ENCODE measurements around the gene CRACR2A.

The CRACR2A gene

GRCh38 chr12:3658327-3659163, 94.4 kb downstream of the CRACR2A start:
- Histone ChIP-seq H3K27me3 (ENCODE audit: insufficient read depth, low read length) (no peaks in the 10 kb centered on the region), H3K36me3 (ENCODE audit: insufficient read depth, low read length) (no peaks in the 10 kb centered on the region), H3K9me3 (ENCODE audit: low read length) (no peaks in the 10 kb centered on the region), H3K4me3 (ENCODE audit: low read length) (no peak overlapping the region), H2AFZ (ENCODE audit: low read depth, low read length) (no peak overlapping the region), H3K4me1 (ENCODE audit: insufficient read depth, low read length) (peaks cover 12% of the 10 kb centered on the region)

GRCh38 chr12:3656946-3657622, 95.8 kb downstream of the CRACR2A start:
- H3K4me1 ChIP-seq (ENCODE audit: insufficient read depth, low read length), result peaks cover 2% of the 10 kb centered on the region
- H3K27me3 ChIP-seq (ENCODE audit: insufficient read depth, low read length), result no peaks in the 10 kb centered on the region
- H3K36me3 ChIP-seq (ENCODE audit: insufficient read depth, low read length), result no peaks in the 10 kb centered on the region
- H3K4me3 ChIP-seq (ENCODE audit: low read length), result no peak overlapping the region
- no peaks in the 10 kb centered on the region for H3K9me3 ChIP-seq (ENCODE audit: low read length)
- no peak overlapping the region for H2AFZ ChIP-seq (ENCODE audit: low read depth, low read length)

DNA sequence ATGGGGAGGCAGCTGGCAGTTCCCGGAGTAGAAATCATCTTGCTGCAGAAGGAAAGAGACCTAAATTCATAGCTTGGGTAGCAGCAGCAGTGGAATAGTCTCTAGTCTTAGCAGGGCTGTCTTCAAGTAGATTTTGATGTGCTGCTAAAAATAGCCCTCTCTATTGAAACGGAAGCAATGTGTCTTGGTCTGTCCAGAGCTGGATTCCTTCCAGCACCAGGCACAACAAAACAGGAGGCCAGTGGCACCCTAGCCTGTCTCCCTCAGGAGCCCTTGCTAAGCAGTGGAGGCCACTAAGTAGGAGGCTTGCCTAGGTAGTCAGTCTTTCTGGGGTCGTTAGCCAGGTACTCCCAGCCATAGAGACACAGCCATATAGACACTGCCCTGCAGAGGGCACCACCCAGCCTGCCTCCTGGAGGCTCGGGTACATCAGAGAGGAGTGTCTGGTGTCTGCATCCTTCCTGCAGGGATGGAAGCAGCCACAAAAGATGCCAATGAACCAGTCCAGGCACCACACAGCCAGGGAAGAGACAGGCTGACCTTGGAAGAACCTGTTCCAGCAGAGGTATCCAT, 97.5 kb downstream of the CRACR2A start:
- Histone ChIP-seq H3K9me3 (ENCODE audit: low read length) (no peaks in the 10 kb centered on the region), H3K4me3 (ENCODE audit: low read length) (no peak overlapping the region), H3K27me3 (ENCODE audit: insufficient read depth, low read length) (no peaks in the 10 kb centered on the region), H2AFZ (ENCODE audit: low read depth, low read length) (no peak overlapping the region), H3K4me1 (ENCODE audit: insufficient read depth, low read length) (no peaks in the 10 kb centered on the region), H3K36me3 (ENCODE audit: insufficient read depth, low read length) (no peaks in the 10 kb centered on the region)

DNA sequence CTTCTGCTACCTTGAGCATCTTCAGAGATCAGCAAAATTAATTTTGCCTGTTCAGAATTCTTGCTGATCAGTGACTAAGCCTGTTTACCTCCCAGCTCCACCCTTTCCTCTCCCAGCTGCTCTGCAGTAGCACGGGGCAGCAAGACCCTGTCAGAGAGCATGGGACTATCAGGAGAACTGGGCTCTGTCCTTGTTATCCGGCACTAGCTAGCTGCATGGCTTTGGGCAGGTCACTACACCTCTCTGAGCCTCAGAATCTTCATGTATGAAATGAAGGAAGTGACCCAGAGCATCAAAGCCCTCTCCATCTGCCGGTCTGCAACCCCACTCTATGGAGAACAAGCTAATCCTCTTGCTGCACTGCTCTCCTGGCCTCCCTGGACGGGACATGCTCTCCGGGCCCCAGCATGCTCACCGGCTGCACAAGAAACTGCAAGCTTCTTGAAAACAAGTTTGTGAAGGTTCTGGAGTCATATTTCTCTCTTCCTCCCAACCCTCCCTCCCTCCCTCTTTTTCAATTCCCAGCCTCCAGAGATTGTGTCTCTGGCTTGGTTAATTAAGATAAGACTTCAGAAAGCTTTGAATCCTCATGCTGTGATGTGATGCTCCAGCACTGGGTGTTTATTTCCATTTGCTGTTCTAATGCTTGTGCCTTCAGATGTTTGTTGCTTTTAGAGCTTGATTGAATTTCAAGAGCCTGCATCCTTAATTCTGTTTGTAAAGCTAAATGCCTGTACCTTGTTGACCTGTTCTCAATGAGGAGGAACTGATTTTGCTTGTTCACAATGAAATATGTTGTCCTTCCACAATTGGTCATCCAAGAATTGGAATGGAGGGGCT, 101.1 kb downstream of the CRACR2A start:
- Histone ChIP-seq H3K36me3 (ENCODE audit: insufficient read depth, low read length) (no peaks in the 10 kb centered on the region), H3K4me1 (ENCODE audit: insufficient read depth, low read length) (peaks cover 9% of the 10 kb centered on the region)

GRCh38 chr12:3647504-3647903, 105.4 kb downstream of the CRACR2A start:
- no peaks in the 10 kb centered on the region for H3K36me3 ChIP-seq (ENCODE audit: insufficient read depth, low read length)
- H2AFZ ChIP-seq (ENCODE audit: low read depth, low read length), result no peak overlapping the region
- H3K27me3 ChIP-seq (ENCODE audit: insufficient read depth, low read length), result no peaks in the 10 kb centered on the region
- H3K4me3 ChIP-seq (ENCODE audit: low read length), result no peak overlapping the region
- peaks cover 15% of the 10 kb centered on the region for H3K4me1 ChIP-seq (ENCODE audit: insufficient read depth, low read length)
- H3K9me3 ChIP-seq (ENCODE audit: low read length), result no peaks in the 10 kb centered on the region

More for the DNA sequence above, 101.1 kb downstream of the CRACR2A start:
- Histone ChIP-seq H2AFZ (ENCODE audit: low read depth, low read length) (no peak overlapping the region), H3K27me3 (ENCODE audit: insufficient read depth, low read length) (no peaks in the 10 kb centered on the region), H3K4me3 (ENCODE audit: low read length) (no peak overlapping the region), H3K9me3 (ENCODE audit: low read length) (no peaks in the 10 kb centered on the region)

- Histone ChIP-seq H3K9me3 (ENCODE audit: low read length) (no peaks in the 10 kb centered on the region), H2AFZ (ENCODE audit: low read depth, low read length) (no peak overlapping the region), H3K4me3 (ENCODE audit: low read length) (no peak overlapping the region), H3K27me3 (ENCODE audit: insufficient read depth, low read length) (no peaks in the 10 kb centered on the region), H3K4me1 (ENCODE audit: insufficient read depth, low read length) (peaks cover 15% of the 10 kb centered on the region), H3K36me3 (ENCODE audit: insufficient read depth, low read length) (no peaks in the 10 kb centered on the region)
These were observed 106.2 kb downstream of the CRACR2A start for GRCh38 chr12:3646561-3647241.

DNA sequence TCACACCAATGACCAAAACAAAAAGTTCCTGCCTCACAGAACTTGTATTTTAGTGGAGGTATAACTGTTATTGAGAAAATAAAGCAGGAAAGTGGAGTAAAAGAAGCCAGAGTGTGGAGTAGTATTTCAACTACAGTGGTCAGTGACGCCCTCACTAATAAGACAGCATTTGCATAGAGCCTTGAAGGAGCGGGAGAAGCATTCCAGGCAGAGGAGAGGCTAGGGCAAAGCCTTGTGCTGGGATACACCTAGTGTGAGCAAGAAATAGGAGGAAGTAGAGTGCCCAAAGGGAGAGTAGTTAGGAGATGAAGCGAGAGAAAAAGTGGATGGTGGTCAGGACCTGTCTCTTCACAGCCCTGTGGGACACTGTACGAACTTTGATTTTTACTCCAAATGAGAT, 107.8 kb downstream of the CRACR2A start:
- Histone ChIP-seq H3K27me3 (ENCODE audit: insufficient read depth, low read length) (no peaks in the 10 kb centered on the region), H3K9me3 (ENCODE audit: low read length) (no peaks in the 10 kb centered on the region), H3K4me1 (ENCODE audit: insufficient read depth, low read length) (peaks cover 15% of the 10 kb centered on the region), H3K4me3 (ENCODE audit: low read length) (no peak overlapping the region), H3K36me3 (ENCODE audit: insufficient read depth, low read length) (no peaks in the 10 kb centered on the region), H2AFZ (ENCODE audit: low read depth, low read length) (no peak overlapping the region)

- no peaks in the 10 kb centered on the region for H3K36me3 ChIP-seq (ENCODE audit: insufficient read depth, low read length)
- H3K4me1 ChIP-seq (ENCODE audit: insufficient read depth, low read length), result peaks cover 15% of the 10 kb centered on the region
- H2AFZ ChIP-seq (ENCODE audit: low read depth, low read length), result no peak overlapping the region
- H3K27me3 ChIP-seq (ENCODE audit: insufficient read depth, low read length), result no peaks in the 10 kb centered on the region
- no peaks in the 10 kb centered on the region for H3K9me3 ChIP-seq (ENCODE audit: low read length)
- H3K4me3 ChIP-seq (ENCODE audit: low read length), result no peak overlapping the region
These were observed 108.8 kb downstream of the CRACR2A start for GRCh38 chr12:3644104-3644503.

- Histone ChIP-seq H3K36me3 (ENCODE audit: insufficient read depth, low read length) (no peaks in the 10 kb centered on the region), H3K4me1 (ENCODE audit: insufficient read depth, low read length) (peaks cover 3% of the 10 kb centered on the region), H2AFZ (ENCODE audit: low read depth, low read length) (no peak overlapping the region), H3K27me3 (ENCODE audit: insufficient read depth, low read length) (no peaks in the 10 kb centered on the region), H3K9me3 (ENCODE audit: low read length) (no peaks in the 10 kb centered on the region), H3K4me3 (ENCODE audit: low read length) (no peak overlapping the region)
These were observed 111.4 kb downstream of the CRACR2A start for GRCh38 chr12:3641428-3642018.

- H3K4me3 ChIP-seq (ENCODE audit: low read length), result no peak overlapping the region
- H2AFZ ChIP-seq (ENCODE audit: low read depth, low read length), result no peak overlapping the region
- no peaks in the 10 kb centered on the region for H3K36me3 ChIP-seq (ENCODE audit: insufficient read depth, low read length)
- no peaks in the 10 kb centered on the region for H3K9me3 ChIP-seq (ENCODE audit: low read length)
- no peaks in the 10 kb centered on the region for H3K27me3 ChIP-seq (ENCODE audit: insufficient read depth, low read length)
- no peaks in the 10 kb centered on the region for H3K4me1 ChIP-seq (ENCODE audit: insufficient read depth, low read length)
These were observed 116.6 kb downstream of the CRACR2A start for GRCh38 chr12:3636328-3636727.

DNA sequence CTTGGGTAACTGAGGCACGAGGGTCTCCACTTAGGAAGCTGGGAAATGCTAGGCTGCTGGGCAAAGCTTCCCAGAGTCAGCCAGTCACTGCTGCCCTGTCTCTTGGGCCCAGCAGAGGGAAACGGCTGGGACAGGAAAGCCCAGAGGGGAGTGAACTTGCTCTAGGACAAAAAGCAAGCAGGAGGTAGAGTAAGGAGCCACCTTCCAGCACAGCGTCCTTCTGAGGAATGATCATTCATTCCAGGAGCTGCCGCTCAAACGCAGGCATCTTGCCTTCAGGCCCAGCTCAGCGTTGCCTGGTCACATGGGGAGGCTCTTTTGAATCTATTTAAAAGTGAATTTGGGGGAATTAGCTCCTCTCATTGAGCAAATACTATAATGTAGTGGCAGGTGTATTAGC, 118.6 kb downstream of the CRACR2A start:
- no peaks in the 10 kb centered on the region for H3K4me1 ChIP-seq (ENCODE audit: insufficient read depth, low read length)

DNA sequence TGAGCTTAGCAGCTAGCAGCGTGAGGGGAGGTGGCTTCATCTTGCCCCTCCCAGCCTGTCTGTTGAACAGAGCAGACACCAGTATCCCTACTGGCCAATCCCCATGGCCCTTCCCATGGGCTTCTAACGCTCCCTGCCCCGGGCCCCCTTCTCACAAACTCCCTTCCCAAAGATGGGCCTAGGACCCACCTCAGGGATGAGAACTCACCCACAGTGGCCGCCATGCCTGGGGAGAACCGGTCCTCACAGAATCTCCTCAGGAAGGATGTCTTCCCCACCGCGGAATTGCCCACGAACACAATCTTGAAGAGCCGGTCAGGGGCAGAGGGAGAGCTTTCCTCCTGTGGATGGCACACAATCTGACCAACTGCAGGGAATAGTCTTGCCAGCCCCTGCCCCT, 119.5 kb downstream of the CRACR2A start:
- Histone ChIP-seq H3K4me3 (ENCODE audit: low read length) (no peak overlapping the region), H3K4me1 (ENCODE audit: insufficient read depth, low read length) (no peaks in the 10 kb centered on the region), H3K9me3 (ENCODE audit: low read length) (no peaks in the 10 kb centered on the region), H3K27me3 (ENCODE audit: insufficient read depth, low read length) (no peaks in the 10 kb centered on the region), H2AFZ (ENCODE audit: low read depth, low read length) (no peak overlapping the region), H3K36me3 (ENCODE audit: insufficient read depth, low read length) (no peaks in the 10 kb centered on the region)

More for the DNA sequence above, 118.6 kb downstream of the CRACR2A start:
- Histone ChIP-seq H2AFZ (ENCODE audit: low read depth, low read length) (no peak overlapping the region), H3K9me3 (ENCODE audit: low read length) (no peaks in the 10 kb centered on the region), H3K4me3 (ENCODE audit: low read length) (no peak overlapping the region), H3K27me3 (ENCODE audit: insufficient read depth, low read length) (no peaks in the 10 kb centered on the region), H3K36me3 (ENCODE audit: insufficient read depth, low read length) (no peaks in the 10 kb centered on the region)

Data from neuron (in vitro differentiated cells).